ENCODE measurements around the gene CLCN2.

GRCh38 chr3:184354754-184355153, 6.7 kb downstream of the CLCN2 start:
- TF ChIP-seq ZNF274 (IDR thresholded peaks at IDR 0.05; ENCODE audit: low read depth, low read length) (no peak), YY1 (IDR thresholded peaks at IDR 0.05; ENCODE audit: insufficient read depth, insufficient read length) (no peak), SUZ12 (IDR thresholded peaks at IDR 0.05; ENCODE audit: extremely low read depth, insufficient read depth, insufficient read length) (no peak)

Data from NT2/D1 (cell line).